ENCODE measurements around the gene IDE.

DNA sequence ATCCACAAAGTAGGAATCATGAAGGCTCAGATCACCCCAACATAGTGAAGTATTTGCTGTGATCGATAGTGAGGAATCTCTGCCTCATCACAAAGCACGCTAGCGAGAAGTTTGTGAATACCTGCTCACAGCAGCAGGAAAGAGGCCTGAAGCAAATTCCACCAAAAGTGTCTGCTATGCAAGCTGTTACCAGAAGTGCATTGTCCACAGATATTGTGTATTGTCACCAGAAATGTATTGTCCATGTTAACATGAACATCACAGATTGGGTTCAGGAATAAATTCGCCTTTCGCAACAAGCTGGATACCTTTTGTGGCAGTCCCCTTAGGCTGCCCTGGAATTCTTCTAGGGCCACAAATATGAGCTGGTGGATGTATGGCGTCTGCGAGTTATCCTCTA is 155.0 kb downstream of the IDE start:
- TF ChIP-seq, protein P1, sequence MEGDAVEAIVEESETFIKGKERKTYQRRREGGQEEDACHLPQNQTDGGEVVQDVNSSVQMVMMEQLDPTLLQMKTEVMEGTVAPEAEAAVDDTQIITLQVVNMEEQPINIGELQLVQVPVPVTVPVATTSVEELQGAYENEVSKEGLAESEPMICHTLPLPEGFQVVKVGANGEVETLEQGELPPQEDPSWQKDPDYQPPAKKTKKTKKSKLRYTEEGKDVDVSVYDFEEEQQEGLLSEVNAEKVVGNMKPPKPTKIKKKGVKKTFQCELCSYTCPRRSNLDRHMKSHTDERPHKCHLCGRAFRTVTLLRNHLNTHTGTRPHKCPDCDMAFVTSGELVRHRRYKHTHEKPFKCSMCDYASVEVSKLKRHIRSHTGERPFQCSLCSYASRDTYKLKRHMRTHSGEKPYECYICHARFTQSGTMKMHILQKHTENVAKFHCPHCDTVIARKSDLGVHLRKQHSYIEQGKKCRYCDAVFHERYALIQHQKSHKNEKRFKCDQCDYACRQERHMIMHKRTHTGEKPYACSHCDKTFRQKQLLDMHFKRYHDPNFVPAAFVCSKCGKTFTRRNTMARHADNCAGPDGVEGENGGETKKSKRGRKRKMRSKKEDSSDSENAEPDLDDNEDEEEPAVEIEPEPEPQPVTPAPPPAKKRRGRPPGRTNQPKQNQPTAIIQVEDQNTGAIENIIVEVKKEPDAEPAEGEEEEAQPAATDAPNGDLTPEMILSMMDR (IDR thresholded peaks at IDR 0.05), result no peak
- no peak for TF ChIP-seq POLR2A (IDR thresholded peaks at IDR 0.05)
